Measurements from ENCODE around the gene GABPB1.

DNA sequence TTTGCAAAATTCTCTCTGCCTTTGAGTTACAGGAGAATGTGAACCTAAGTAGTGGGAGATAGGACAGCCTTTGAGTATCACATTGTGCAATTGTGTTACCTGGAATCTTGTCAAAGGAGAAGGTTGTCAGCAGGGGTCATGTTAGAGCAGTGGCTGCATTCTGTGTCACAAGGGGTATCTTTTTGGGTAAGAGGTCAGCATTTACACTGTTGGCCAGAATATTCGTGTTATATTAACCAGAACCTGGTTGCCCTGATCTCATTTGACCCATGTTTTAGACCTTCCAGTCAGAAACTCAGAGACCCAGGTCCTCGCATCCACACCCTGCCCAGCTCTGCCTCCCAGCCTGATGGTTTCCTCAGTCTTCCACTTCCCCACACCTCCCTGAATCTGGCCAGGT, 116.7 kb downstream of the GABPB1 start:
- TF ChIP-seq, protein P1, sequence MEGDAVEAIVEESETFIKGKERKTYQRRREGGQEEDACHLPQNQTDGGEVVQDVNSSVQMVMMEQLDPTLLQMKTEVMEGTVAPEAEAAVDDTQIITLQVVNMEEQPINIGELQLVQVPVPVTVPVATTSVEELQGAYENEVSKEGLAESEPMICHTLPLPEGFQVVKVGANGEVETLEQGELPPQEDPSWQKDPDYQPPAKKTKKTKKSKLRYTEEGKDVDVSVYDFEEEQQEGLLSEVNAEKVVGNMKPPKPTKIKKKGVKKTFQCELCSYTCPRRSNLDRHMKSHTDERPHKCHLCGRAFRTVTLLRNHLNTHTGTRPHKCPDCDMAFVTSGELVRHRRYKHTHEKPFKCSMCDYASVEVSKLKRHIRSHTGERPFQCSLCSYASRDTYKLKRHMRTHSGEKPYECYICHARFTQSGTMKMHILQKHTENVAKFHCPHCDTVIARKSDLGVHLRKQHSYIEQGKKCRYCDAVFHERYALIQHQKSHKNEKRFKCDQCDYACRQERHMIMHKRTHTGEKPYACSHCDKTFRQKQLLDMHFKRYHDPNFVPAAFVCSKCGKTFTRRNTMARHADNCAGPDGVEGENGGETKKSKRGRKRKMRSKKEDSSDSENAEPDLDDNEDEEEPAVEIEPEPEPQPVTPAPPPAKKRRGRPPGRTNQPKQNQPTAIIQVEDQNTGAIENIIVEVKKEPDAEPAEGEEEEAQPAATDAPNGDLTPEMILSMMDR (IDR thresholded peaks at IDR 0.05) = no peak
- TF ChIP-seq POLR2A (IDR thresholded peaks at IDR 0.05) (no peak), EP300 (IDR thresholded peaks at IDR 0.05) (no peak)
